Stomach smooth muscle (tissue), 2 donors: ENCODE results near the gene ZNF629.
"Not testable (repeated sequence)": the region's sequence is repeated elsewhere in the genome, so short reads cannot be mapped to it uniquely, and the experiment has no call there.

ENCODE experiments used
- H3K27ac ChIP-seq: one replicate; pipeline ENCODE4 v1.7.0; 2013; ENCODE audit warnings: mild to moderate bottlenecking, low read length, inconsistent platforms
- H3K27me3 ChIP-seq, 2 donors: one replicate each; pipeline ENCODE4 v1.7.0; 2013; ENCODE audit warnings: low read length in 2 of 2; ENCODE audit not compliant: insufficient read depth in 2 of 2, control insufficient read depth in 1 of 2
- H3K36me3 ChIP-seq, 2 donors: one replicate each; pipeline ENCODE4 v1.7.0; 2013; ENCODE audit warnings: low read length in 2 of 2; ENCODE audit not compliant: control insufficient read depth in 2 of 2, insufficient read depth in 2 of 2
- H3K4me1 ChIP-seq: one replicate; pipeline ENCODE4 v1.7.0; 2013; ENCODE audit warnings: low read length; ENCODE audit not compliant: control insufficient read depth, insufficient read depth
- H3K4me3 ChIP-seq, 2 donors: one replicate each; pipeline ENCODE4 v1.7.0; 2013; ENCODE audit warnings: low read length in 2 of 2
- H3K9ac ChIP-seq, 2 donors: one replicate each; pipeline ENCODE4 v1.7.0; 2013; ENCODE audit warnings: low read length in 2 of 2, mild to moderate bottlenecking in 1 of 2
- H3K9me3 ChIP-seq, 2 donors: one replicate each; pipeline ENCODE4 v1.7.0; 2013; ENCODE audit warnings: low read length in 2 of 2; ENCODE audit not compliant: control insufficient read depth in 2 of 2
- donor health status: healthy.
- donor health status: Pancreatic carcinoma.

The ZNF629 gene

DNA sequence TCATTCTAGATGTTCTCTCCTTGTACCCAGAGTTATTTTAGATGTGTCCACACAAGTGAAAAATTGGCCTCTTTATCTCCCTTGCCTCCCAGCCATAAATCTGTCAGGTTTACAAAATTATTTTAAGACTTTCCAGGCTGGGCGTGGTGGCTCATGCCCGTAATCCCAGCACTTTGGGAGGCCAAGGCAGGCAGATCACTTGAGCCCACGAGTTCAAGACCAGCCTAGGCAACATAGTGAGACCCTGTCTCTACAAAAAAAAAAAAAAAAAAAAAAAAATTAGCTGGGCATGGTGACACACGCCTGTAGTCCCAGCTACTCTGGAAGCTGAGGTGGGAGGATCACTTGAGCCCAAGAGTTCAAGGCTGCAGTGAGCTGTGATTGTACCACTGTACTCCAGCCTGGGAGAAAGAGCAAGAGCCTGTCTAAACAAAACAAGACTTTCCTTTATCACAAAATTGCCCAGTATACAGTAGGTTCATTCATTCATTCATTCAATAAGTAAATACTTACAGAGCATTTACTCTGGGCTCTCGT is 22.0 kb upstream of the ZNF629 start:
- not testable (repeated sequence) for H3K9me3 ChIP-seq, H3K4me3 ChIP-seq, H3K27ac ChIP-seq, H3K9ac ChIP-seq, H3K27me3 ChIP-seq, H3K36me3 ChIP-seq
- H3K4me1 ChIP-seq: peaks cover 19% of the 10 kb centered on the region

- Histone ChIP-seq H3K9ac (no peak overlapping the region), H3K4me3 (no peak overlapping the region), H3K4me1 (peaks cover 15% of the 10 kb centered on the region), H3K27ac (no peak overlapping the region), H3K36me3 (no peaks in the 10 kb centered on the region), H3K9me3 (no peaks in the 10 kb centered on the region), H3K27me3 (no peaks in the 10 kb centered on the region)
Observed at GRCh38 chr16:30808146-30808545, 21.1 kb upstream of the ZNF629 start.

DNA sequence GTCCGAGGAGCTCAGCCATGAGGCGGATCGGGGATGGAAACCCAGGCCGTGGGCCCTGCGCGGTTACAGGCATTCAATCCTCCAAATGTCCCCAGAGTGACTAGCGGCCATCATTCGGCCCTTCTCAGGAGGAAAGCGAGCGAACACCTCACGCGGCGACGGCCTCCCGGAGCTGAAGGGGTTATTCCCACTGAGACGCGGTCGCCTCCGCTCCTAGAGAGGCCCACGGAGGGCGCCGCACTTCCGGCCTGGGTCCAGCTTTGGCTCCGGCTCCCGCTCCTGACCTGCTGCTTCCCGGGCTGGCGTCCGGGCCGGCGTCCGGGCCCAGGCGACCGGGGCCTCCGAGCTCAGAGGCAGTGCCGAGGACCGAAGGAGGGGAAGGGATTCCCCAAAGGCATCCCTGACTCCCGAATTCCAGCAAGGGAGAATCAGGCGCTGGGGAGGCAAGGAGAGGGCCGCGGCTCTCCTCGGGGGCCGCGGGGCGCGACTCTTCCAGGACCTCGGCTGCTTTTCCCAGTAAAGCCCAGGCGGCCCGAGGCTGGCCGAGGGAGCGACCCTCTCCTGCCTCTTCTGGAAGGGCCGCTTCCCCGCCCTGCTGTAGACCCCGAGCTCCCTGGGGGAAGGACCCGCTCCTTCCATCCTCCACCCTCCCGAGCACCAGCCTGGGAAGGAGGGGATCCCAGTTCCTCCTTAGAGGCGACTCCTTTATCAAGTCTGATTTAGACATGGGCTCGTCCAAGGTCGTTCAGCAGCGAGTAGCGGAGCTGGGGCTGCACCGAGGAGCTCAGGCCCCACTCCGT is 18.6 kb upstream of the ZNF629 start:
- H3K27ac ChIP-seq: peak overlapping the region; percentile 91
- peaks cover 15% of the 10 kb centered on the region for H3K4me1 ChIP-seq
- H3K4me3 ChIP-seq: peak overlapping the region; percentile 68 to 90
- no peaks in the 10 kb centered on the region for H3K27me3 ChIP-seq
- no peaks in the 10 kb centered on the region for H3K9me3 ChIP-seq
- no peaks in the 10 kb centered on the region for H3K36me3 ChIP-seq
- H3K9ac ChIP-seq: peak overlapping the region; percentile 90 to 96

DNA sequence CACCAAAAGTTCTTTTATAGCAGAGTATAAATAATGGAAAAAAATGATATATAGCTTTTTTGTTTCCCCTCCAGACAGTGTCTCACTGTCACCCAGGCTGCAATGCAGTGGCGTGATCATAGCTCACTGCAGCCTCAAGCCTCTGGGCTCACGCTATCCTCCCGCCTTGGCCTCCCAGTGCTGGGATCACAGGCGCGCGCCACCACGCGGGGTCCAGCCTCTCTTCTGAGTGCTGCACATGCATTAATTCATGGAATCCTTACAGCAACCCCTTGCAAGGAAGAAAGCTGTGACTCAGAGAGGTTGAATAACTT is 18.0 kb upstream of the ZNF629 start:
- Histone ChIP-seq H3K27me3 (no peaks in the 10 kb centered on the region), H3K36me3 (no peaks in the 10 kb centered on the region), H3K4me1 (peaks cover 15% of the 10 kb centered on the region), H3K9me3 (no peaks in the 10 kb centered on the region), H3K4me3 (peak overlapping the region; percentile 68 to 90), H3K9ac (peak overlapping the region; percentile 89 to 90), H3K27ac (peak overlapping the region; percentile 91)

DNA sequence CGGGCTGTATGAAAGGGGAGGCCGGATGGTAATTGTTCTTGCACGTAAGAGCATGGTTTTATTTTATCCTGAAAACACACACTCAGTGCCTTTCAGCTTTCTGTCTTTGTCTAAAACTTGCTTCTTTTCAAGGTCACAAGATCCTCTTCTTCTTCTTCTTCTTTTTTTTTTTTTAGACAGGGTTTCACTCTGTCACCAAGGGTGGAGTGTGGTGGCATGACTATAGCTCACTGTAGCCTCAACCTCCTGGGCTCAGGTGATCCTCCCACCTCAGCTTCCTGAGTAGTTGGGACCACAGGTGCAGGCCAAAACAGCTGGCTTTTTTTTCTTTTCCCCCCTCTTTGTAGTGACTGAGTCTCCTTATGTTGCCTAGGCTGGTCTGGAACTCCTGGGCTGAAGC is 15.9 kb upstream of the ZNF629 start:
- no peaks in the 10 kb centered on the region for H3K36me3 ChIP-seq
- no peaks in the 10 kb centered on the region for H3K27me3 ChIP-seq
- H3K4me3 ChIP-seq: no peak overlapping the region
- H3K9me3 ChIP-seq: no peaks in the 10 kb centered on the region
- no peak overlapping the region for H3K27ac ChIP-seq
- H3K9ac ChIP-seq: no peak overlapping the region
- H3K4me1 ChIP-seq: peaks cover 15% of the 10 kb centered on the region

DNA sequence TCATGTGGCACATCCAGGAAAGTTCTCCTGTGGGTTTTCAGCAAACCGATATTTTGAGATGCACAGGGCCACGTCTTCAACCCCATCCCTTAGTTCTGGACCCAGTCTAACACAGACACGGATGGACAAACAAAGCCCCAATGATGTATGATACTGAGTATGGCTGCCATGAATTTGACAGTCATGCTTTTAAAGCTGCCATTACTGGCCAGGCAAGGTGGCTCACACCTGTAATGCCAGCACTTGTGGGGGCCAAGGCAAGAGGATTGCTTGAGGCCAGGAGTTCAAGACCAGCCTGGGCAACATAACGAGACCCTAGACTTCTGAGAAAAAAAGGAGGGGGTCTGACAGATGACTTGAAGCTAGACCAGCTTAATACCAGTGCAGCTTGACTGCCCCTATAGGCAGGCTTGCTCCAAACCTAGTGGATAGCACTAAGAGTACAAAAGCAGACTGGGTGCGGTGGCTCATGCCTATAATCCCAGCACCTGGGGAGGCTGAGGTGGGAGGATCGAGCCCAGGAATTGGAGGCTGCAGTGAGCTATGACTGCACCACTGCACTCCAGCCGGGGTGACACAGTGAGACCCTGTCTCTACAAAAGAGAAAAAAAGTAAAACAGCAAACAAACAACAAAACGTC is 10.8 kb upstream of the ZNF629 start:
- H3K27ac ChIP-seq: no peak overlapping the region
- H3K27me3 ChIP-seq: no peaks in the 10 kb centered on the region
- no peaks in the 10 kb centered on the region for H3K36me3 ChIP-seq
- H3K4me3 ChIP-seq: no peak overlapping the region
- no peaks in the 10 kb centered on the region for H3K9me3 ChIP-seq
- H3K4me1 ChIP-seq: no peaks in the 10 kb centered on the region
- no peak overlapping the region for H3K9ac ChIP-seq

- no peaks in the 10 kb centered on the region for H3K9me3 ChIP-seq
- H3K27ac ChIP-seq: no peak overlapping the region
- H3K27me3 ChIP-seq: no peaks in the 10 kb centered on the region
- no peak overlapping the region for H3K4me3 ChIP-seq
- H3K36me3 ChIP-seq: no peaks in the 10 kb centered on the region
- H3K4me1 ChIP-seq: no peaks in the 10 kb centered on the region
- H3K9ac ChIP-seq: no peak overlapping the region
Observed at GRCh38 chr16:30794634-30795033, 7.6 kb upstream of the ZNF629 start.

DNA sequence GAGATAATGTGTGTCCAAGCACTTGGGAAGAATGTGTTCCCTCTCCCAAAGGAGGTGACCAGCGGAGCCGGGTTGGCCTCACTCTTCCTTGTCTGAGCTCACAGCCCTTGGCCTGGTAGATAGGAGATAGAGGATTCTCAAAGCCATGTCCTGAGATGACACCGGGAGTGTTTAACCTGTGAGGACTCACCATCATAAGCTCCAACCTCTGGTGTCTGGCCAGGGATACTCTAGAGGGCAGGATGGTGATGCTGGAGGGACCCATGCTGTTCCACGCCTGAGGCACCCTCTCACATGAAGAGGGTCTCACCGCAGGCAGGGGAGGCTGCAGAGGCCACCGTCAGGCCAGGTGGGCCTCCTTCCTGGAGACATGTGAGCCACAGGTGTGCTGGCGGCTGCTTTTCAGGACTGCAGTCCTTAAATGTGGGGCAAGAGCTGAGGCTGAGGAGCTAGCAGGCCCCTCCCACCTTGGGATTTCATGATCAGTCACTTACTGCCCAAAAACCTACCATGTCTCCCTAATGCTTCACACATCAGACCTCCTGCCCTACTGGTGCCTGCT is 6.6 kb upstream of the ZNF629 start:
- no peaks in the 10 kb centered on the region for H3K27me3 ChIP-seq
- H3K4me1 ChIP-seq: no peaks in the 10 kb centered on the region
- H3K9me3 ChIP-seq: no peaks in the 10 kb centered on the region

DNA sequence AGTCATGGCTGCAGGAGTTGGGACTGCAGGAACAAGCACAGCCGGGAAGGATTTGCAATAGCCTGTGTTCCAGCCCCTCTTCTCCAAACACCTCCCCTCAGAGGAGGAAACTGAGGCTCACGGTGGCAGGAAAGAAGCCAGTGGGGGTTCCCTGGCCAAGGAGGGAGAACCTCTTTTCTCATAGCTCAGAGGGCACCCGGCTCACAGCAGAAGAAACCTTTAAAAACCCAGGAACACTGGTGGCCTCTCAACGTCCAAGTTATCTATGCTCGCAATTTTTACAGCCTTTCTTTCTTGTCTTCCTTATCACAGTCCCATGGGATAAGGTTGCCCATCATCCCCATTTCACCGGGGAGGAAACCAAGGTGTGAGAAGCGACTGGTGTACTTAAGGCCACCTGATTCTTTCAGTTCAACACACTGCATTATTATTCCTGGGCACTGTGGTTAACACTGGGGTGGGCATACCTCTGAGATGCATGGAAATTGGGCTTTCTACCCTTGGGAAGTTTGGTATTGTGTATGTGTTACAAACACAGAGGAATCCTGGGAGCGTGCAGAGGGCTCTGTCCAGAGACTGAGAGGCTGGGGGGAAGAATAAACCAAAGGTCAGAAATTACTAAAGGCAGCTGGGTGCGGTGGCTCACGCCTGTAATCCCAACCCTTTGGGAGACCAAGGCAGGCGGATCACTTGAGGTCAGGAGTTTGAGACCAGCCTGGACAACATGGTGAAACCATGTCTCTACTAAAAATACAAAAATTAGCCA is 791 bp upstream of the ZNF629 start:
- Histone ChIP-seq H3K27me3 (no peaks in the 10 kb centered on the region), H3K36me3 (peaks cover 6 to 9% of the 10 kb centered on the region in 2 donors), H3K4me3 (peak overlapping the region; percentile 91 to 96), H3K9me3 (no peaks in the 10 kb centered on the region), H3K4me1 (peaks cover 19% of the 10 kb centered on the region), H3K9ac (peak overlapping the region; percentile 86 to 90), H3K27ac (peak overlapping the region; percentile 71)

More for the DNA sequence above, 6.6 kb upstream of the ZNF629 start:
- no peak overlapping the region for H3K27ac ChIP-seq
- H3K9ac ChIP-seq: no peak overlapping the region
- no peak overlapping the region for H3K4me3 ChIP-seq
- H3K36me3 ChIP-seq: no peaks in the 10 kb centered on the region

DNA sequence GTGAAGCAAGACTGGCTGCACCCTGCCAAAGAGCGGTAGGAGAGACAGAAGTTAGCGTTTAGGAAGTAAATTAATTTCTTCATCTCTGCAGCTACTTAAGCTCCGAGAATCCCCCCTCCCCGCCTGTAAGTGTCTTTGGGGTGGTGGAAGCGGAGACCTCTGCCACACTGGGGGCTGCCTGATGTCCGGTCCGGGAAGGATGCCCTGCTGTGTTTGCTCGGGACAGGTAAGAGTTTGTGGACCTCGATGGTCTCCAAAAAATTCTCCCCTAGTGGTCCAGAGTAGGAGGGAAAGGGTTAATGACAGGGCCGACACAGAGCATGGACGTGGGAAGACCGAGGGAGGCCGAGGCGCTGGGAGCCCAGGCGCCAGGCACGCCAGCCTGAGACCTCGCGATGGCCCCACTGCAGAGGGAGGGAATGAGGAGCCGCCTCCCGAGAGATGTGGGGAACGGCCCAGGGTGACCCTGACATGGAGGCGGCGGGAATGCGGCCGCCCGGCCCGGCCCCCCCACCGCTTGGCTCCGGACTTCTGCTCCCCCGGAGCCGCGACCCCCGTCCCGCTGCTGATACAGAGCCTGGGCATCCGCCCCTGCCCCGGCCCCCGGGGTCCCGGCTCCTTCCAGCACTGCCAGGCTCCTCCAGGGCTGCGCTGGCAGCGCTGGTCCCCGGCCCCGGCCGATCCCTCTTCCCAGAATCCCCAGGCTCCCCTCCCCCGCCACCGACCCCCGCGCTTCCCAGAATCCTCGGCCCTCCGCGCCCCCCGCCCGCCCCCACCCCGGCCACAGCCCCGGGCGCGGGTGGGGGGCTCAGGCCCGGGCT is 680 bp downstream of the ZNF629 start:
- H3K4me1 ChIP-seq: peaks cover 19% of the 10 kb centered on the region
- H3K9ac ChIP-seq: peak overlapping the region; percentile 55 to 90
- H3K36me3 ChIP-seq: peaks cover 10 to 22% of the 10 kb centered on the region in 2 donors
- H3K27ac ChIP-seq: peak overlapping the region; percentile 24
- H3K4me3 ChIP-seq: peak overlapping the region; percentile 91 to 96
- no peaks in the 10 kb centered on the region for H3K9me3 ChIP-seq
- H3K27me3 ChIP-seq: no peaks in the 10 kb centered on the region
